Activated CD4-positive, alpha-beta memory T cell treated with anti-CD3 and anti-CD28 coated beads, Interleukin-2, amount 10 ng/mL, durations not matched to agents 7 days and 5 days (primary cell): ENCODE results near the gene LST1. TPM values are rescaled to one million over a fixed set of nuclear protein-coding genes. Genes with fewer than 3 reads are reported as not detected.

Source experiments
- CTCF ChIA-PET: fragments of 350-600 bp; sonication (Branson Sonifier 250); formaldehyde crosslinking; loops from one replicate; lab custom pipeline; 2021; ENCODE audit warnings: antibody characterized with exemption, inconsistent platforms; lab: Charles Lee
- POLR2A ChIA-PET: fragments of 350-600 bp; sonication (Branson Sonifier 250); formaldehyde crosslinking; loops from one replicate; lab custom pipeline; 2021; ENCODE audit warnings: antibody characterized with exemption; lab: Charles Lee
- DNase-seq: peaks from one replicate; pipeline ENCODE4 v3.0.0-alpha.2; 2020
- H3K27ac Mint-ChIP-seq: one replicate; pipeline ENCODE4 v1.8.0; 2021; ENCODE audit warnings: mild to moderate bottlenecking, mixed read lengths
- H3K27me3 Mint-ChIP-seq: one replicate; pipeline ENCODE4 v1.8.0; 2021; ENCODE audit warnings: mixed read lengths
- H3K36me3 Mint-ChIP-seq: one replicate; pipeline ENCODE4 v1.8.0; 2021; ENCODE audit warnings: low read depth, mixed read lengths
- H3K4me1 Mint-ChIP-seq: one replicate; pipeline ENCODE4 v1.8.0; 2021; ENCODE audit warnings: mixed read lengths
- H3K4me3 Mint-ChIP-seq: one replicate; pipeline ENCODE4 v1.8.0; 2021; ENCODE audit warnings: mild to moderate bottlenecking, mixed read lengths
- H3K9me3 Mint-ChIP-seq: one replicate; pipeline ENCODE4 v1.8.0; 2021; ENCODE audit warnings: mixed read lengths
- total RNA-seq, 2 experiments: library from RNA; stranded (reverse); gene quantifications; one replicate each; pipeline ENCODE4 v1.2.3, GENCODE V29; 2021

The LST1 gene
- total RNA-seq, 2 experiments from 2014 or later: 69.8 to 74.5 TPM

DNA sequence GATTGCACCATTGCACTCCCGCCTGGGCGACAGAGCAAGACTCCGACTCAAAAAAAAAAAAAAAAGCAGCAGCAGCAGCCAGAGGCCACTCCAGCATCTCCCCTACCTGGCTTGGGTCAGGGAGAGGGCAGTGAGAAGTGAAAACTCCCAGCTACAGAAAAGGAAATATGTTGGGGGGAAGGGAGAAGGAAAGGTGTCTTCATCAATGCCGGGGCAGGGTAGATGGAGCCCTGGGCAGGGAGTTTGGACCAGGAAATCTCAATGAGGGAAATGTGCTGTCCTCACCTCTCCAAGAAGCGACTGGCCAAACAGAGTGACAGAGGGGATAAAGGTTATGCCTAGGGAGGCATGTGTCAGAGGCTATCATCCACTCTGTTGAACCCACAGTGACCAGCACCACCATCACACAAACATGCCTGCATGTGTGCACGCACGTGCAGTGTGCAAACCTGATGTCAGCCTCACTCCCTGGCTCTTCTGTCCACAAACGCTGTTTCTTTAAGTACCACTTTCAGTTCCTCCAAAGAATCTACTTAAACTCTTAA, 28.1 kb downstream of the LST1 start:
- Mint-ChIP-seq H3K9me3 (no peaks in the 10 kb centered on the region), H3K4me3 (no peak overlapping the region), H3K4me1 (peaks cover 27% of the 10 kb centered on the region), H3K27me3 (peaks cover 2% of the 10 kb centered on the region), H3K36me3 (no peaks in the 10 kb centered on the region), H3K27ac (no peak overlapping the region)
- ChIA-PET POLR2A (no interaction called here), CTCF (interaction anchor here (0.7 to 1.9 kb wide), 3 partner anchors 16 to 63 kb away, joined by 3 to 13 read pairs (median 6); no protein-coding TSS in a partner anchor)
- no peak for DNase-seq

DNA sequence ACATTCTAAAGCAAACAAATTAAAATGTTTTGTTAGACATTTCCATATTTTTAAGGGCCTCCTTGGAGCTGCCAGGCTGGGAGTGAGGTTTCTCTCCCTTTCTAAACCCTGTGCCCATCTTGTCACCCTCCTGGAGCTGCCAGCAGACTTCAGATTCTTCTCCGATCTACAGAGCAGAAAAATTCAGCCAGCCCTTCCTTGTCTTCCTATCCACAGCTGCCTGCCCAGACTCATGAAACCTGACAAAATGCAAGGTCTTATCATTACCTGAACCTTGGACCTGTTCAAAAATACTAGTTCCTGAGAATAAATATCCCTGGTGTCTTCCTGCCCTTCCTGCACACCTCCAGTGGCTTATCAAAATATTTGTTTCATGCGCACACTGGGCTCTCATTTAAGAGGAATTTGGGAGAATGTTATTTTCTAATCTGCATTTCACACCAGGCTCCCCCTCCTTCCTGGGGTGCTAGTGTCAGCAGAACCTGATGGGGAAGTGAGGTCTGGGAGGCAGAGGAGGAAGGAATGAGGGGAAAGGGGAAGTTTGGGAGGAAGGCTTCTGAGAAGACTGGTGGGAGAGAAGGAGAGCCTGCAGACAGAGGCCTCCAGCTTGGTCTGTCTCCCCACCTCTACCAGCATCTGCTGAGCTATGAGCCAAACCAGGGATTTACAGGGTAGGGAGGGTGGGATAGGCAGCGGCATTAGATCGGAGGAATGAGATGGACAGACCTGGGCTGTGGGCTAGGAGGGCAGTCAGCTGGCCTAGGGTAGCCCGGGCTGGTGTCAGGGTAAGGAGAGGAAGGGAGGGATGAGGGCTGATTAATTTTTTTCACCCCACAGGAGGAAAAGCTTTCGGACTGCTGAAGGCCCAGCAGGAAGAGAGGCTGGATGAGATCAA, 28.9 kb downstream of the LST1 start, which contains the start of gene AIF1:
Gene AIF1, plus strand, starts transcription at position 551 of the 895 bp plus-strand sequence. Its CDS starts 96 bp downstream, at position 647.
- Mint-ChIP-seq H3K4me1 (peaks cover 32% of the 10 kb centered on the region), H3K27ac (peak within 1 kb of the TSS; percentile 12), H3K36me3 (no peaks in the 10 kb centered on the region), H3K27me3 (peaks cover 2% of the 10 kb centered on the region), H3K9me3 (no peaks in the 10 kb centered on the region), H3K4me3 (peak within 1 kb of the TSS; percentile 16)
- ChIA-PET CTCF (interaction anchor here (1.8 kb wide), 1 partner anchor 17 kb away, joined by 4 read pairs; no protein-coding TSS in a partner anchor), POLR2A (interaction anchor here (0.6 to 1.1 kb wide), 2 partner anchors 17 to 68 kb away, joined by 3 to 4 read pairs; partner anchors contain the start of gene NFKBIL1)
- no peak for DNase-seq

DNA sequence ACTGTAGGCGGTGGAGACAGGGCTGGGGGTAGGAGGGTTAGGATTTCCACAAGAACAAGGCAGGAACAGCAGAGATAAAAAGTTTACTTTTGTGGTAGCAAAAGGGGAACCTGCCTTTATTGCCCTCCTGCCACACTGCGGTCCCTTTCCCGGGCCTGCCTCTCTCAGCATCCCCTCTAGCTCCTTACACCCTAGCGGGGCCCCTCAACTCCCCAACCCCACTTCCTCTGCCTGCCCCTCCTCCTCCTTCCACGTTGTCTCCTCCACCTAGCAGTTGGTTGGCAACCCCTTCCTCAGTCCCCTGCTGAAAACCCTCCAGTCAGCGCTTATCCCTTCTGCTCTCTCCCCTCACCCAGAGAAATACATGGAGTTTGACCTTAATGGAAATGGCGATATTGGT, 29.7 kb downstream of the LST1 start:
- ChIA-PET POLR2A (interaction anchor here (1.1 to 1.3 kb wide), 2 partner anchors 40 to 69 kb away, joined by 4 read pairs; partner anchors contain the start of genes NFKBIL1 and TNF), CTCF (interaction anchor here (0.5 to 1.8 kb wide), 3 partner anchors 17 to 455 kb away, joined by 3 to 4 read pairs (median 4); partner anchors contain the start of gene DDX39B)
- H3K4me3 Mint-ChIP-seq: peak overlapping the region; percentile 16
- peaks cover 32% of the 10 kb centered on the region for H3K4me1 Mint-ChIP-seq
- peaks cover 2% of the 10 kb centered on the region for H3K27me3 Mint-ChIP-seq
- H3K27ac Mint-ChIP-seq: peak overlapping the region; percentile 12
- no peaks in the 10 kb centered on the region for H3K36me3 Mint-ChIP-seq
- no peak for DNase-seq
- H3K9me3 Mint-ChIP-seq: no peaks in the 10 kb centered on the region

DNA sequence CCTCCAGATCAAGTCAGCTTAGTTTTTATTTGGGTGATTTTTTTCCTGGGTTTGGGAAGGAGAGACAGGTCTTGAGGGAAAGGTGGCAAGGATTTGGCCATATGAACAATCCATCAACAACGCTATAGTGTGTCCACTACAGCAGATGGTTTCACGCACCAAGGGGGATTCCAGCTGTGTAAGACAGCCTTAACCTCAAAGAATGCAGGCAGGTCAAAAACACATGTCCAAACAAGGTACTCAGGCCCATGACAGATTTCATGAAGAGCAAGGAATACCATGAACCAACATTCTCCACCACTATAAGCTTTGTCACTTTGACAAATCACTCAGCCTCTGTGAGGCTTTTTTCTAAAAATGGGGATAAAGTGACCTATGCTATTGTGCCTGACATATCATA, 30.9 kb downstream of the LST1 start:
- H3K27me3 Mint-ChIP-seq: no peaks in the 10 kb centered on the region
- ChIA-PET POLR2A (interaction anchor here (0.9 to 1.3 kb wide), 2 partner anchors 42 to 66 kb away, joined by 3 to 4 read pairs; partner anchors contain the start of gene TNF), CTCF (interaction anchor here (3.1 kb wide), 1 partner anchor 19 kb away, joined by 15 read pairs; no protein-coding TSS in a partner anchor)
- no peak for DNase-seq
- H3K36me3 Mint-ChIP-seq: peaks cover 12% of the 10 kb centered on the region
- peaks cover 40% of the 10 kb centered on the region for H3K4me1 Mint-ChIP-seq
- no peak overlapping the region for H3K27ac Mint-ChIP-seq
- H3K9me3 Mint-ChIP-seq: no peaks in the 10 kb centered on the region
- no peak overlapping the region for H3K4me3 Mint-ChIP-seq

DNA sequence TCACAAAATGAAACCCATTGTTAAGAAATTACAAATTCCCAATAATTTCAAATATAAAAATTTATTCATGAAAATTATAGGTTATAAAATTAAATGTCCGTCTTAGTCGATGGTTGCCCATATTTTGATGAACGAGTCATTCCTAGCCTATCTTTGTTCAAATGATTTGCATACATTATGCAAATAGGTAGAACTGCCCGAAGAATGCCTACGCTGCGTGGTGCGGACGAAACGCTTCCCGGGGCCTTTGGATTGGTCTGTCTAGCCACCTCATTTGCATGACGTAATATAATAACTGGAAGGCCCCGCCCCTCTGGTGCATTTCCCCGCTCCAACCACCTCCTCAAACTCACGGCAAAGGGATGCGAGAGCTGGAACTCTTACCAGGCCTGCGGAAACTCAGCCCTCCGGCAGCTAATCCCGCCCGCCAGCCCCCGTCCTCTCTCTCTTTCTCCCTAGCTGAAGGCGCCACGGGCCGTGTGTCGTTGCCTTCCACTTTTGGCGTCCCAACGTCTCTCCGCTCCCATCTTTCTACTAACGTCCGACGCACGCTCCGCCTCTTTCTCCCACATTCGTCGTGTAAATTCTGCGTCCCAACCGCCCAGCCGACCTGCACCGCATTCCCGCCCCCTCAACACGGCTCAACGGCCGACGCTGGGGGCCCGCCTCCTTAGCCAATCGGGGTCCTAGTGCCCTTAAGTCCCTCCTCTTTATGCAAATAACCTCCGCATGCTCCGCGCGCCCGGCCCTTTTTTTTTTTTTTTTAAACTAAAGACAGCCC, 33.9 kb downstream of the LST1 start:
- POLR2A ChIA-PET: interaction anchor here (0.6 to 4.1 kb wide), 21 partner anchors 11 to 576 kb away, joined by 3 to 60 read pairs (median 6); partner anchors contain the start of genes BAG6, C6orf47, DDX39B and GPANK1

DNA sequence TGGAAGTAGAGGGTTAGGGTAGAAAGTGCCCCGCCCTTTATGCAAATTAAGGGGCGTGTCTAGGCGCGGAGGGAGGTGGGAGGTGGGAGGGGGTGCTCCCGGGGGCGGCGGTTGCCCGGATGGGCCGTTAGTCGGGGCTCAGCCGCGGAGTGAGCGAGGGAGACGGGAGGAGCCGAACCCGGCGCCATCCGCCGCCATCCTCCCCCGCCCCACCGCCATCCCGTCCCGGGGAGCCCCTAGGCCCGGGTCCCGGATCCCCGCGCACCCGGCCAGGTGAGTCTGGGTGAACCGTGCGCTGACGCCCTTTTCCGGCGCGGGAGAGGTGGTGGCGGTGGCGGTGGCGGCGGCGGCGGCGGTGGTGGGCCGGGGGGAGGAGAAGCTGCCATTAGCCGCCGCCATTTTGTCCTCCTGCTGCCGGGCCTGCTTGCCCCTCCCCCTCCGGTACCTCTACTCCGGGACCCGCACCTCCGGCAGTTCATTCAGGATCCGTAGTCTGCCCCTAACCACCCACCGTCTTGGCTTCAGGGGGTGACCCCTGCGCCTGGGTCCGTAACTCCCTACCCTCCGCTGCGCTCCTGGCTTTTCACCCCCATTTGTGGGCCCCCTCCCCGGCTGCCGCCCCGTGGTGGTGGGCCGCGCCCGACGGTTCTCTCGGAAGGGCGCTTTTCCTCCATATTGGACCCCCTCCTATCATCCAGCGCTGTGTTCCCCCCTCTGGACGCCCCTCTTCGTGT, 34.7 kb downstream of the LST1 start, which contains the start of gene PRRC2A:
Gene PRRC2A, plus strand, starts transcription at position 130 of the 734 bp plus-strand sequence. CDS start 2,075 bp downstream, outside the sequence.
- H3K4me1 Mint-ChIP-seq: peaks cover 43% of the 10 kb centered on the region
- ChIA-PET POLR2A (interaction anchor here (0.9 to 4.1 kb wide), 28 partner anchors 10 to 575 kb away, joined by 3 to 60 read pairs (median 4); partner anchors contain the start of genes APOM, BAG6, C6orf47 and DDX39B), CTCF (interaction anchor here (0.7 to 3.7 kb wide), 6 partner anchors 22 to 150 kb away, joined by 3 to 9 read pairs (median 4); partner anchors contain the start of genes ATP6V1G2 and MSH5)
- DNase-seq: no peak
- H3K27ac Mint-ChIP-seq: peak within 1 kb of the TSS; percentile 95
- peak within 1 kb of the TSS; percentile 81 for H3K4me3 Mint-ChIP-seq
- peaks cover 47% of the 10 kb centered on the region for H3K36me3 Mint-ChIP-seq
- H3K9me3 Mint-ChIP-seq: no peaks in the 10 kb centered on the region
- no peaks in the 10 kb centered on the region for H3K27me3 Mint-ChIP-seq

More for the DNA sequence above, 33.9 kb downstream of the LST1 start:
- peaks cover 40% of the 10 kb centered on the region for H3K36me3 Mint-ChIP-seq
- H3K27me3 Mint-ChIP-seq: no peaks in the 10 kb centered on the region
- CTCF ChIA-PET: interaction anchor here (0.7 to 1.4 kb wide), 3 partner anchors 22 to 150 kb away, joined by 3 to 4 read pairs (median 4); partner anchors contain the start of gene ATP6V1G2
- DNase-seq: peak; percentile 98
- H3K27ac Mint-ChIP-seq: peak overlapping the region; percentile 95
- H3K4me1 Mint-ChIP-seq: peaks cover 50% of the 10 kb centered on the region
- H3K9me3 Mint-ChIP-seq: no peaks in the 10 kb centered on the region
- H3K4me3 Mint-ChIP-seq: peak overlapping the region; percentile 81

DNA sequence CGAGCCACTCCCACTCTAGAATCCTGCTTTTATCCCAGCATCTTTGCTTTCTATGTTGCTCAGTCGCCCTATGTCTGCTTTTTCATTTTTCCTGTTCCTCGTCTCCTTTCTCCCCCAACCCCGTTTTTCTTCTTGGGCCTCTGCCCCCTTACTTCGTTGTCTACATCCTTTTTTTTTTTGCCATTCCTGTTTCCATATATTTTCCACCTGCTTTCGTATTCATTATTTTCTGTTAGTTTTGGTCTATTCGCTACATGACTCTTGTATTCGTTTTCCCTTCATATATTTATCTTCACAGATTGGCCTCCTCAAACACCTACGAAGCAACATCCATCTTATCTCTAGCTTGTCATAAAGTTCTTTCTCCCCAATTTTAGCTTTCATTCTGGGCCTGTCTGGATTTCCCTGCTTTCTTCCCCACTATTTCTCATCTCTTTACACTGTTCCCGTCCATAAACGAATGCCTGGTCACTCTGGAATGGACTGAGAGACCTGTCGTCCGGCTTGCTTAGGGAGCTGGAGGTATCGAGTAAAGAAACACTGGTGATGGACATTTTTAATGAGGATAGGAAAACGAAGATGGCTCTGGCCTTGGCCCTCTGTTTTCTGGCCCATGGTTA, 35.4 kb downstream of the LST1 start:
- Mint-ChIP-seq H3K27me3 (no peaks in the 10 kb centered on the region), H3K36me3 (peaks cover 54% of the 10 kb centered on the region), H3K9me3 (no peaks in the 10 kb centered on the region), H3K4me1 (peaks cover 38% of the 10 kb centered on the region), H3K4me3 (peak overlapping the region; percentile 81), H3K27ac (peak overlapping the region; percentile 89)
- POLR2A ChIA-PET: interaction anchor here (0.9 to 4.1 kb wide), 27 partner anchors 9 to 574 kb away, joined by 3 to 60 read pairs (median 4); partner anchors contain the start of genes APOM, BAG6, C6orf47 and GPANK1
- no peak for DNase-seq
- CTCF ChIA-PET: interaction anchor here (1.2 to 3.7 kb wide), 5 partner anchors 24 to 149 kb away, joined by 3 to 10 read pairs (median 7); partner anchors contain the start of gene MSH5

DNA sequence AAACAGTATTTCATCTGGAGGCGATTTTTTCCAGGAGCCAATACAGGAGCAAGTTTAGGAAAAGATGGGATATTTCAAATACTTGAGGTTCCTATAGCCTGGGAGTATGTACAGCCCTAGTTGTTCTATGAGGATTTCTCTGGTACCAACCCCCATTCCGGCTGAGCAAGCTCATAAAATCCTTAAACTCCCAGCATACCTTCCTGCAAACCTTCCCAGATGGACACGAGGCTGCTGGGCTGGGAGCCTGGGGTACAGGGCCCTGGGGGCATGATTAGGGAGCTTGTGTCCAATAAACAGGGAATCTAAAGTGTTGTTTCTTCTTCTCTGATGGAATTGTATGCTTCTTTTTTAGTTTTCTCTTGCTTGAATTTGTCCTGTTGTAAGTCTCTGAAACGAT, 35.9 kb downstream of the LST1 start:
- POLR2A ChIA-PET: interaction anchor here (0.8 to 4.1 kb wide), 21 partner anchors 11 to 206 kb away, joined by 3 to 60 read pairs (median 4); partner anchors contain the start of genes APOM, BAG6, C6orf47 and GPANK1
- Mint-ChIP-seq H3K27me3 (no peaks in the 10 kb centered on the region), H3K9me3 (no peaks in the 10 kb centered on the region), H3K4me1 (peaks cover 34% of the 10 kb centered on the region), H3K4me3 (peak overlapping the region; percentile 81), H3K27ac (peak overlapping the region; percentile 89), H3K36me3 (peaks cover 58% of the 10 kb centered on the region)
- CTCF ChIA-PET: interaction anchor here (1.0 to 3.7 kb wide), 6 partner anchors 24 to 209 kb away, joined by 3 to 10 read pairs (median 6); partner anchors contain the start of gene MSH5
- no peak for DNase-seq

DNA sequence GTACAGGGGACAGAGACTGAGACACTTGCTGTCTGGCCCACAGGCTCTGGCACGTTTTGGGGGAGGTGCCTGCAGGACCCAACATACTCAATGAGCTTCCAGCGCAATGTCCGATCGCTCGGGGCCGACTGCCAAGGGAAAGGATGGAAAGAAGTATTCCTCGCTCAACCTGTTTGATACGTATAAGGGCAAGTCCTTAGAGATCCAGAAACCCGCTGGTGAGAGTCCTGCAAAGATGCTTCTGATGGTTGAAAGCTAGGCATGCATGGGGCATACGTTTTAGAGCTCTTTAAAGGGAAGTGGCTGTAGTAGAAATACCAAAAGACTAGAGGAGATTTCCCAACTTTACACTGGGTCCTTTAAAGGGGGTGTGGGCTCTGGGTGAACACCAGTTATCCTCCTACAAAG, 36.6 kb downstream of the LST1 start:
- POLR2A ChIA-PET: interaction anchor here (0.8 to 4.1 kb wide), 17 partner anchors 12 to 213 kb away, joined by 3 to 60 read pairs (median 4); partner anchors contain the start of genes BAG6, C6orf47, DDX39B and GPANK1
- H3K27ac Mint-ChIP-seq: peak overlapping the region; percentile 89
- CTCF ChIA-PET: interaction anchor here (1.0 to 3.7 kb wide), 4 partner anchors 25 to 208 kb away, joined by 3 to 10 read pairs (median 6); partner anchors contain the start of gene MSH5
- H3K27me3 Mint-ChIP-seq: no peaks in the 10 kb centered on the region
- peaks cover 33% of the 10 kb centered on the region for H3K4me1 Mint-ChIP-seq
- H3K4me3 Mint-ChIP-seq: peak overlapping the region; percentile 81
- H3K36me3 Mint-ChIP-seq: peaks cover 65% of the 10 kb centered on the region
- DNase-seq: no peak
- H3K9me3 Mint-ChIP-seq: no peaks in the 10 kb centered on the region

DNA sequence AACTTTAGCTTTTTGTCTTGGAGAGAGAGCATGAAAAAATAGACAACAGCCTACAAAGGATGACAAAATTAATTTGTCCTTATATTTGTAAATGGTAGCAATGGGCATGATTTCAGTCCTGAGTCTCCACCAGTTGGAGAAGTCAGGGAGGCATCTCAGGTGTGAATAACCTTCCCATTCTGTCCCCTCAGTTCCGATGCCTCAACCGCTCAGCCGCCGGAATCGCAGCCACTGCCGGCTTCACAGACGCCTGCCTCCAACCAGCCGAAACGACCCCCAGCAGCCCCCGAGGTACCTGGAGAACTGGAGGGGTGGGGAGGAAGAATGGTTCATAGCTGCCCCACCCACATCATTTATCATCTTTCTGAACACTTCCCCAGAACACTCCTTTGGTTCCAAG, 38.0 kb downstream of the LST1 start:
- Mint-ChIP-seq H3K36me3 (peaks cover 77% of the 10 kb centered on the region), H3K27ac (no peak overlapping the region), H3K4me1 (peaks cover 30% of the 10 kb centered on the region), H3K27me3 (no peaks in the 10 kb centered on the region), H3K4me3 (no peak overlapping the region), H3K9me3 (no peaks in the 10 kb centered on the region)
- POLR2A ChIA-PET: interaction anchor here (1.1 to 1.6 kb wide), 2 partner anchors 28 to 41 kb away, joined by 4 to 7 read pairs; partner anchors contain the start of genes BAG6 and GPANK1
- no peak for DNase-seq
- CTCF ChIA-PET: interaction anchor here (3.7 kb wide), 1 partner anchor 73 kb away, joined by 9 read pairs; no protein-coding TSS in a partner anchor
